Mesothelial cell of epicardium (in vitro differentiated cells): ENCODE results near the gene PPP1R9A. TPM values are rescaled to one million over a fixed set of nuclear protein-coding genes. Genes with fewer than 3 reads are reported as not detected.

Experiments used
- DNase-seq, 2 experiments: peaks; one replicate each; pipeline ENCODE4 v3.0.0; 2021; ENCODE audit warnings: low spot score in 2 of 2; ENCODE audit not compliant: unreplicated experiment in 2 of 2
- H3K27ac Mint-ChIP-seq: 2 replicates; pipeline ENCODE4 v1.8.0; 2021; ENCODE audit warnings: mixed read lengths
- H3K27me3 Mint-ChIP-seq: 2 replicates; pipeline ENCODE4 v1.8.0; 2021; ENCODE audit warnings: low read depth, mixed read lengths
- H3K36me3 Mint-ChIP-seq: 2 replicates; pipeline ENCODE4 v1.8.0; 2021; ENCODE audit warnings: mixed read lengths
- H3K4me1 Mint-ChIP-seq: 2 replicates; pipeline ENCODE4 v1.8.0; 2021; ENCODE audit warnings: mixed read lengths
- H3K4me3 Mint-ChIP-seq: 2 replicates; pipeline ENCODE4 v1.8.0; 2021; ENCODE audit warnings: mild to moderate bottlenecking, moderate library complexity, mixed read lengths
- H3K9me3 Mint-ChIP-seq: 2 replicates; pipeline ENCODE4 v1.8.0; 2021; ENCODE audit warnings: mixed read lengths
- total RNA-seq: library from RNA; stranded (reverse); gene quantifications from 3 replicates; pipeline ENCODE4 v1.2.1, GENCODE V29; 2021
- TF ChIP-seq, protein P1 (sequence below): fragments of 200-600 bp; sonication (generic); IDR thresholded peaks from one replicate; pipeline ENCODE4 v1.5.0; 2021; ENCODE audit warnings: antibody characterized with exemption; ENCODE audit not compliant: unreplicated experiment

Gene PPP1R9A
- total RNA-seq, 1 donor from 2014 or later, result 39.3 TPM

DNA sequence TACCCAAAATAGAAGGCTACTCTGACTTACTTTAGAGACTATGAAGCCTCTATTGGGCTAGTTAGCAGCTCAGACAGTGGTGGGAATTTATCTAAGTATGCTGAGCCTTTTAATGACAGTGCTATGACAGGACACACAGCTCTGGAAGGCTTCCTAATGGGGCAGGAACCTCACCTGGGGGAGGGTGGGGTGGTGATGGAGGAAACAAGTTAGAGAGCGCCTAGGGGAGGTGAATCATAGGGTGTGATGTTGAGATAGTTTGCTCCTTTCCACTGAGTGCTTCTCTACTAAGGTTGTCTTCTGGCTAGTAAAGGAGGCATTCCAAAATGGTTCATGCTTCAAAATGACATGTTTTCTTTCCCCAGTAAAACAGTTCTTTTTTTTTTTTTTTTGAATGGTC is 42.1 kb downstream of the PPP1R9A start:
- no peaks in the 10 kb centered on the region for H3K27me3 Mint-ChIP-seq
- H3K27ac Mint-ChIP-seq, result no peak overlapping the region

GRCh38 chr7:94955807-94956206 is 48.4 kb downstream of the PPP1R9A start:
- DNase-seq, result no peak
- H3K27me3 Mint-ChIP-seq, result no peaks in the 10 kb centered on the region
- H3K9me3 Mint-ChIP-seq, result peaks cover 14% of the 10 kb centered on the region
- H3K4me3 Mint-ChIP-seq, result no peak overlapping the region
- H3K4me1 Mint-ChIP-seq, result peaks cover 13% of the 10 kb centered on the region
- TF ChIP-seq, protein P1, sequence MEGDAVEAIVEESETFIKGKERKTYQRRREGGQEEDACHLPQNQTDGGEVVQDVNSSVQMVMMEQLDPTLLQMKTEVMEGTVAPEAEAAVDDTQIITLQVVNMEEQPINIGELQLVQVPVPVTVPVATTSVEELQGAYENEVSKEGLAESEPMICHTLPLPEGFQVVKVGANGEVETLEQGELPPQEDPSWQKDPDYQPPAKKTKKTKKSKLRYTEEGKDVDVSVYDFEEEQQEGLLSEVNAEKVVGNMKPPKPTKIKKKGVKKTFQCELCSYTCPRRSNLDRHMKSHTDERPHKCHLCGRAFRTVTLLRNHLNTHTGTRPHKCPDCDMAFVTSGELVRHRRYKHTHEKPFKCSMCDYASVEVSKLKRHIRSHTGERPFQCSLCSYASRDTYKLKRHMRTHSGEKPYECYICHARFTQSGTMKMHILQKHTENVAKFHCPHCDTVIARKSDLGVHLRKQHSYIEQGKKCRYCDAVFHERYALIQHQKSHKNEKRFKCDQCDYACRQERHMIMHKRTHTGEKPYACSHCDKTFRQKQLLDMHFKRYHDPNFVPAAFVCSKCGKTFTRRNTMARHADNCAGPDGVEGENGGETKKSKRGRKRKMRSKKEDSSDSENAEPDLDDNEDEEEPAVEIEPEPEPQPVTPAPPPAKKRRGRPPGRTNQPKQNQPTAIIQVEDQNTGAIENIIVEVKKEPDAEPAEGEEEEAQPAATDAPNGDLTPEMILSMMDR, result no peak
- peaks cover 10% of the 10 kb centered on the region for H3K36me3 Mint-ChIP-seq
- H3K27ac Mint-ChIP-seq, result no peak overlapping the region

More for the DNA sequence above, 42.1 kb downstream of the PPP1R9A start:
- TF ChIP-seq, protein P1, result no peak
- no peak for DNase-seq
- Mint-ChIP-seq H3K4me3 (no peak overlapping the region), H3K4me1 (peaks cover 5% of the 10 kb centered on the region), H3K36me3 (peaks cover 10% of the 10 kb centered on the region), H3K9me3 (peaks cover 14% of the 10 kb centered on the region)

- Mint-ChIP-seq H3K4me1 (peaks cover 13% of the 10 kb centered on the region), H3K9me3 (peaks cover 14% of the 10 kb centered on the region), H3K27ac (no peak overlapping the region), H3K36me3 (peaks cover 9% of the 10 kb centered on the region), H3K4me3 (no peak overlapping the region), H3K27me3 (no peaks in the 10 kb centered on the region)
- no peak for DNase-seq
- TF ChIP-seq, protein P1, result no peak
These were observed 49.7 kb downstream of the PPP1R9A start for GRCh38 chr7:94957061-94957460.

GRCh38 chr7:94962661-94963060 is 55.3 kb downstream of the PPP1R9A start:
- H3K27me3 Mint-ChIP-seq, result no peaks in the 10 kb centered on the region
- peaks cover 32% of the 10 kb centered on the region for H3K36me3 Mint-ChIP-seq
- DNase-seq, result no peak
- H3K9me3 Mint-ChIP-seq, result peaks cover 33% of the 10 kb centered on the region
- TF ChIP-seq, protein P1, result no peak
- no peak overlapping the region for H3K27ac Mint-ChIP-seq
- H3K4me1 Mint-ChIP-seq, result peaks cover 5% of the 10 kb centered on the region
- no peak overlapping the region for H3K4me3 Mint-ChIP-seq

DNA sequence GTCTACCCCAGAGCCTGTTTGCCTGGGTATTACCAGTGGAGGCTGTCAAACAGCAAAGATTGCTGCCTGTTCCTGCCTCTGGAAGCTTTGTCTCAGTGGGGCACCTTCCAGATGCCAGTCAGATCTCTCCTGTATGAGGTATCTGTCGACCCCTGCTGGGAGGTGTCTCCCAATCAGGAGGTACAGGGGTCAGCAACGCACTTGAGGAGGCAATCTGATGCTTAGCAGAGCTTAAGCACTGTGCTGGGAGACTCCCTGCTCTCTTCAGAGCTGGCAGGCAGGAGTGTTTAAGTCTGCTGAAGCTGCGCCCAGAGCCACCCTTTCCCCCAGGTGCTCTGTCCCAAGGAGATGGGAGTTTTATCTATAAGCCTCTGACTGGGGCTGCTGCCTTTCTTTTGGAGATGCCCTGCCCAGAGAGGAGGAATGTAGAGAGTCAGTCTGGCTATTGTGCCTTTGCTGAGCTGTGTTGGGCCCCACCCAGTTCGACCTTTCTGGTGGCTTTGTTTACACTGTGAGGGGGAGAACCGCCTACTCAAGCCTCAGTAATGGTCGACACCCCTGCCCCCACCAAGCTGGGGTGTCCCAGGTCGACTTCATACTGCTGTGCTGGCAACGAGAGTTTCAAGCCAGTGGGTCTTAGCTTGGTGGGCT is 62.2 kb downstream of the PPP1R9A start:
- H3K9me3 Mint-ChIP-seq, result peaks cover 40% of the 10 kb centered on the region
- TF ChIP-seq, protein P1, result no peak
- H3K36me3 Mint-ChIP-seq, result peaks cover 35% of the 10 kb centered on the region
- H3K4me1 Mint-ChIP-seq, result peaks cover 27% of the 10 kb centered on the region
- DNase-seq, result no peak
- no peak overlapping the region for H3K4me3 Mint-ChIP-seq
- H3K27ac Mint-ChIP-seq, result no peak overlapping the region
- no peaks in the 10 kb centered on the region for H3K27me3 Mint-ChIP-seq
